ENCODE measurements around the gene PREX1.

DNA sequence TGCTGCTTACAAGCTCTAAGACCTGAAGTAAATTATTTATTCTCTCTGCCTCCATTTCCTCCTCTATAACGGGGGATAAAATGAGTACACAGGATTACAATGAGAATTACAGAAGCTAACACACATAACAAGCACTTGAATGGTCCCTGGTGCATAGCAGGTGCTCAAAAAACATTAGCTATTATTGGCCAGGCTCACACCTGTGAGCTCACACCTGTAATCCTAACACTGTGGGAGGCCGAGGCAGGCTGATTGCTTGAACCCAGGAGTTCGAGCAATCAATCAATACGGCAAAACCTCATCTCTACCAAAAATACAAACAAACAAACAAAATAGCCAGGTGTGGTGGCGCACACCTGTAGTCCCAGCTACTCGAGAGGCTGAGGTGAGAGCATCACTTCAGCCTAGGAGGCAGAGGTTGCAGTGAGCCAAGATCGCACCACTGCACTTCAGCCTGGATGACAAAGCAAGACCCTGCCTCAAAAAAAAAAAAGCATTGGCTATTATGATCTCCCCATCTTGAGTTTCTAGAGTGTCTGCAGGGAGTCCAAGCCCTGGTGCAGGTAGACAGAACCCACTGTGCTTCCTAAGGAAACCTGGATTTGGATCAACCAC is 68.1 kb downstream of the PREX1 start:
- TF ChIP-seq, protein P1, sequence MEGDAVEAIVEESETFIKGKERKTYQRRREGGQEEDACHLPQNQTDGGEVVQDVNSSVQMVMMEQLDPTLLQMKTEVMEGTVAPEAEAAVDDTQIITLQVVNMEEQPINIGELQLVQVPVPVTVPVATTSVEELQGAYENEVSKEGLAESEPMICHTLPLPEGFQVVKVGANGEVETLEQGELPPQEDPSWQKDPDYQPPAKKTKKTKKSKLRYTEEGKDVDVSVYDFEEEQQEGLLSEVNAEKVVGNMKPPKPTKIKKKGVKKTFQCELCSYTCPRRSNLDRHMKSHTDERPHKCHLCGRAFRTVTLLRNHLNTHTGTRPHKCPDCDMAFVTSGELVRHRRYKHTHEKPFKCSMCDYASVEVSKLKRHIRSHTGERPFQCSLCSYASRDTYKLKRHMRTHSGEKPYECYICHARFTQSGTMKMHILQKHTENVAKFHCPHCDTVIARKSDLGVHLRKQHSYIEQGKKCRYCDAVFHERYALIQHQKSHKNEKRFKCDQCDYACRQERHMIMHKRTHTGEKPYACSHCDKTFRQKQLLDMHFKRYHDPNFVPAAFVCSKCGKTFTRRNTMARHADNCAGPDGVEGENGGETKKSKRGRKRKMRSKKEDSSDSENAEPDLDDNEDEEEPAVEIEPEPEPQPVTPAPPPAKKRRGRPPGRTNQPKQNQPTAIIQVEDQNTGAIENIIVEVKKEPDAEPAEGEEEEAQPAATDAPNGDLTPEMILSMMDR (optimal IDR thresholded peaks at IDR 0.05 in 1 of 3, IDR thresholded peaks at IDR 0.05 in 1 of 3, conservative IDR thresholded peaks at IDR 0.05 in 1 of 3; ENCODE audit: extremely low read depth in 1 of 3, insufficient read depth in 2 of 3, low read length in 3 of 3): no peak
- no peak for TF ChIP-seq EZH2 (IDR thresholded peaks at IDR 0.05; ENCODE audit: low read length)
